ENCODE results near the gene APBA3. TPM values are rescaled to one million over a fixed set of nuclear protein-coding genes. Genes with fewer than 3 reads are reported as not detected.
A peak's percentile ranks its signal among the peaks of the same experiment; 100 is the strongest.

The APBA3 gene, protein sequence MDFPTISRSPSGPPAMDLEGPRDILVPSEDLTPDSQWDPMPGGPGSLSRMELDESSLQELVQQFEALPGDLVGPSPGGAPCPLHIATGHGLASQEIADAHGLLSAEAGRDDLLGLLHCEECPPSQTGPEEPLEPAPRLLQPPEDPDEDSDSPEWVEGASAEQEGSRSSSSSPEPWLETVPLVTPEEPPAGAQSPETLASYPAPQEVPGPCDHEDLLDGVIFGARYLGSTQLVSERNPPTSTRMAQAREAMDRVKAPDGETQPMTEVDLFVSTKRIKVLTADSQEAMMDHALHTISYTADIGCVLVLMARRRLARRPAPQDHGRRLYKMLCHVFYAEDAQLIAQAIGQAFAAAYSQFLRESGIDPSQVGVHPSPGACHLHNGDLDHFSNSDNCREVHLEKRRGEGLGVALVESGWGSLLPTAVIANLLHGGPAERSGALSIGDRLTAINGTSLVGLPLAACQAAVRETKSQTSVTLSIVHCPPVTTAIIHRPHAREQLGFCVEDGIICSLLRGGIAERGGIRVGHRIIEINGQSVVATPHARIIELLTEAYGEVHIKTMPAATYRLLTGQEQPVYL
- total RNA-seq (2014; rRNA removed; shearing (Covaris generic)), result 31.8 and 56.1 TPM in 2 replicates
- 16.6 and 17.2 TPM in 2 replicates for polyA plus RNA-seq (2016; fragmentation: Nextera tagmentation; extraction: Ambion mirVana)
- long read RNA-seq, transcript APBA3-201 (11 exons, 2,075 nt), result major isoform, 13 of 20 reads
- long read RNA-seq, partial matches to known transcripts, result 1 of 20 reads
- long read RNA-seq, other reads (novel, unspliced or antisense), result 6 of 20 reads

DNA sequence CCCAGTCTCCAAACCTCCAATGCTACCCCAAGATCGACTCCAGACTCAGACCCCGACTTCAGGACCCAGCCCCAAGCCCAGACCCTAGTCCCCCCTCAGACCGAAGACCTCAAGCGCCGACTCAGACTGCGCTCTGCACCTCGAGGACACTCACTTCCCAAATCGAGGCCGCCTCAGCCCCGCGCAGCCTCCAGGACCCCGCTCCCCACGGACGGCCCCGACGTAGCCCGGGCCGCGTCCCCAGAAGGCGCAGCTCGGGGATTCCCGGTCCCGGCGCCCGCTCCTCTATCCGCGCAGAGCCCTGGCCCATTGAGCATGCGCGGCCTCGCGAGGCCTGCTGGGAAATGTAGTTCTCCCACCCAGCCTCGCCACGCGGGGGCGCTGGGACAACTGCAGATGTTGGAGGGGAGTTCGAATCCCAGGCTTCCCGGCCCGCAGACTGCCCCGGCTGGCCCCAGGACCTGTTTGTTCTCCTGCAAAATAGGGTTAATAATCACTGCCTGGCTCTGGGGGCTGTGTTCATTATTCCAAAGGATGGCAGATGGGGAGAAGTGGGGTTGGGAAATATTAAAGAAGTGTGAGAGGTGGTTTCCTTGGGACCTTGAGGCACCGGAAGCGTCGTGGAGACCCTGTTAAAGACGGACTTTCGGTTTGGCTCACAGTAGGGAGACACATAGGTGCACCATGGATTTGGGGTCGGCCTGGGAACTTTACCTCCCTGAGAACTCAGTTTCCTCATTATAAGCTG lies at the start of gene APBA3:
APBA3 (minus strand) TSS at position 311 of the 748 bp plus-strand sequence. CDS start 1,428 bp downstream, outside the sequence.
- Histone ChIP-seq H3K4me1 (ENCODE audit: insufficient read depth) (peaks cover 3% of the 10 kb centered on the region), H3K27ac (ENCODE audit: low read depth) (peak within 1 kb of the TSS; percentile 73), H3K4me2 (peak within 1 kb of the TSS; percentile 93), H2AFZ (peak within 1 kb of the TSS; percentile 96), H3K79me2 (replicated peaks; ENCODE audit: insufficient read depth) (peaks cover 22% of the 10 kb centered on the region), H3K9me2 (ENCODE audit: insufficient read depth) (no peaks in the 10 kb centered on the region; the same call in 1 of the 2 replicates), H3K36me3 (ENCODE audit: insufficient read depth) (no peaks in the 10 kb centered on the region), H3F3A (replicated peaks; ENCODE audit: low read depth) (no peaks in the 10 kb centered on the region), H4K20me1 (replicated peaks; ENCODE audit: insufficient read depth) (no peaks in the 10 kb centered on the region), H3K4me3 (peak within 1 kb of the TSS; percentile 99), H3K27me3 (ENCODE audit: insufficient read depth) (no peaks in the 10 kb centered on the region)
- H3K9me3 Mint-ChIP-seq, result peaks cover 2% of the 10 kb centered on the region; the same call in 1 of the 3 replicates
- peak within 1 kb of the TSS; percentile 96 for H3K4me3 Mint-ChIP-seq
- peak within 1 kb of the TSS; percentile 97 for H3K27ac Mint-ChIP-seq
- DNase-seq (ENCODE audit: low spot score) (peak; percentile 94), ATAC-seq (peak; percentile 79)
- H3K36me3 Mint-ChIP-seq (ENCODE audit: low read depth), result peaks cover 4% of the 10 kb centered on the region; the same call in 2 of the 3 replicates
- peaks cover 4% of the 10 kb centered on the region for H3K4me1 Mint-ChIP-seq
- H3K27me3 Mint-ChIP-seq (ENCODE audit: insufficient read depth, low read depth, poor library complexity), result peaks cover 11% of the 10 kb centered on the region
- TF ChIP-seq, protein P1, sequence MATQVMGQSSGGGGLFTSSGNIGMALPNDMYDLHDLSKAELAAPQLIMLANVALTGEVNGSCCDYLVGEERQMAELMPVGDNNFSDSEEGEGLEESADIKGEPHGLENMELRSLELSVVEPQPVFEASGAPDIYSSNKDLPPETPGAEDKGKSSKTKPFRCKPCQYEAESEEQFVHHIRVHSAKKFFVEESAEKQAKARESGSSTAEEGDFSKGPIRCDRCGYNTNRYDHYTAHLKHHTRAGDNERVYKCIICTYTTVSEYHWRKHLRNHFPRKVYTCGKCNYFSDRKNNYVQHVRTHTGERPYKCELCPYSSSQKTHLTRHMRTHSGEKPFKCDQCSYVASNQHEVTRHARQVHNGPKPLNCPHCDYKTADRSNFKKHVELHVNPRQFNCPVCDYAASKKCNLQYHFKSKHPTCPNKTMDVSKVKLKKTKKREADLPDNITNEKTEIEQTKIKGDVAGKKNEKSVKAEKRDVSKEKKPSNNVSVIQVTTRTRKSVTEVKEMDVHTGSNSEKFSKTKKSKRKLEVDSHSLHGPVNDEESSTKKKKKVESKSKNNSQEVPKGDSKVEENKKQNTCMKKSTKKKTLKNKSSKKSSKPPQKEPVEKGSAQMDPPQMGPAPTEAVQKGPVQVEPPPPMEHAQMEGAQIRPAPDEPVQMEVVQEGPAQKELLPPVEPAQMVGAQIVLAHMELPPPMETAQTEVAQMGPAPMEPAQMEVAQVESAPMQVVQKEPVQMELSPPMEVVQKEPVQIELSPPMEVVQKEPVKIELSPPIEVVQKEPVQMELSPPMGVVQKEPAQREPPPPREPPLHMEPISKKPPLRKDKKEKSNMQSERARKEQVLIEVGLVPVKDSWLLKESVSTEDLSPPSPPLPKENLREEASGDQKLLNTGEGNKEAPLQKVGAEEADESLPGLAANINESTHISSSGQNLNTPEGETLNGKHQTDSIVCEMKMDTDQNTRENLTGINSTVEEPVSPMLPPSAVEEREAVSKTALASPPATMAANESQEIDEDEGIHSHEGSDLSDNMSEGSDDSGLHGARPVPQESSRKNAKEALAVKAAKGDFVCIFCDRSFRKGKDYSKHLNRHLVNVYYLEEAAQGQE (IDR thresholded peaks at IDR 0.05; ENCODE audit: unreplicated experiment), result no peak
- TF ChIP-seq JUNB (IDR thresholded peaks at IDR 0.05; ENCODE audit: unreplicated experiment) (no peak), CREB1 (CRISPR knock-in tag; IDR thresholded peaks at IDR 0.05; ENCODE audit: low read depth) (peak; percentile 50; the same call in 1 of the 2 replicates), ZNF331 (CRISPR knock-in tag; IDR thresholded peaks at IDR 0.05; ENCODE audit: low read depth) (no peak), EZH2 (IDR thresholded peaks at IDR 0.05; ENCODE audit: low read depth, unreplicated experiment) (no peak), STAT1 (IDR thresholded peaks at IDR 0.05; ENCODE audit: unreplicated experiment) (no peak), NANOG (IDR thresholded peaks at IDR 0.05; ENCODE audit: borderline replicate concordance) (no peak), POLR2AphosphoS5 (IDR thresholded peaks at IDR 0.05; ENCODE audit: low read depth) (peak; percentile 95)
- TF ChIP-seq, protein P2, sequence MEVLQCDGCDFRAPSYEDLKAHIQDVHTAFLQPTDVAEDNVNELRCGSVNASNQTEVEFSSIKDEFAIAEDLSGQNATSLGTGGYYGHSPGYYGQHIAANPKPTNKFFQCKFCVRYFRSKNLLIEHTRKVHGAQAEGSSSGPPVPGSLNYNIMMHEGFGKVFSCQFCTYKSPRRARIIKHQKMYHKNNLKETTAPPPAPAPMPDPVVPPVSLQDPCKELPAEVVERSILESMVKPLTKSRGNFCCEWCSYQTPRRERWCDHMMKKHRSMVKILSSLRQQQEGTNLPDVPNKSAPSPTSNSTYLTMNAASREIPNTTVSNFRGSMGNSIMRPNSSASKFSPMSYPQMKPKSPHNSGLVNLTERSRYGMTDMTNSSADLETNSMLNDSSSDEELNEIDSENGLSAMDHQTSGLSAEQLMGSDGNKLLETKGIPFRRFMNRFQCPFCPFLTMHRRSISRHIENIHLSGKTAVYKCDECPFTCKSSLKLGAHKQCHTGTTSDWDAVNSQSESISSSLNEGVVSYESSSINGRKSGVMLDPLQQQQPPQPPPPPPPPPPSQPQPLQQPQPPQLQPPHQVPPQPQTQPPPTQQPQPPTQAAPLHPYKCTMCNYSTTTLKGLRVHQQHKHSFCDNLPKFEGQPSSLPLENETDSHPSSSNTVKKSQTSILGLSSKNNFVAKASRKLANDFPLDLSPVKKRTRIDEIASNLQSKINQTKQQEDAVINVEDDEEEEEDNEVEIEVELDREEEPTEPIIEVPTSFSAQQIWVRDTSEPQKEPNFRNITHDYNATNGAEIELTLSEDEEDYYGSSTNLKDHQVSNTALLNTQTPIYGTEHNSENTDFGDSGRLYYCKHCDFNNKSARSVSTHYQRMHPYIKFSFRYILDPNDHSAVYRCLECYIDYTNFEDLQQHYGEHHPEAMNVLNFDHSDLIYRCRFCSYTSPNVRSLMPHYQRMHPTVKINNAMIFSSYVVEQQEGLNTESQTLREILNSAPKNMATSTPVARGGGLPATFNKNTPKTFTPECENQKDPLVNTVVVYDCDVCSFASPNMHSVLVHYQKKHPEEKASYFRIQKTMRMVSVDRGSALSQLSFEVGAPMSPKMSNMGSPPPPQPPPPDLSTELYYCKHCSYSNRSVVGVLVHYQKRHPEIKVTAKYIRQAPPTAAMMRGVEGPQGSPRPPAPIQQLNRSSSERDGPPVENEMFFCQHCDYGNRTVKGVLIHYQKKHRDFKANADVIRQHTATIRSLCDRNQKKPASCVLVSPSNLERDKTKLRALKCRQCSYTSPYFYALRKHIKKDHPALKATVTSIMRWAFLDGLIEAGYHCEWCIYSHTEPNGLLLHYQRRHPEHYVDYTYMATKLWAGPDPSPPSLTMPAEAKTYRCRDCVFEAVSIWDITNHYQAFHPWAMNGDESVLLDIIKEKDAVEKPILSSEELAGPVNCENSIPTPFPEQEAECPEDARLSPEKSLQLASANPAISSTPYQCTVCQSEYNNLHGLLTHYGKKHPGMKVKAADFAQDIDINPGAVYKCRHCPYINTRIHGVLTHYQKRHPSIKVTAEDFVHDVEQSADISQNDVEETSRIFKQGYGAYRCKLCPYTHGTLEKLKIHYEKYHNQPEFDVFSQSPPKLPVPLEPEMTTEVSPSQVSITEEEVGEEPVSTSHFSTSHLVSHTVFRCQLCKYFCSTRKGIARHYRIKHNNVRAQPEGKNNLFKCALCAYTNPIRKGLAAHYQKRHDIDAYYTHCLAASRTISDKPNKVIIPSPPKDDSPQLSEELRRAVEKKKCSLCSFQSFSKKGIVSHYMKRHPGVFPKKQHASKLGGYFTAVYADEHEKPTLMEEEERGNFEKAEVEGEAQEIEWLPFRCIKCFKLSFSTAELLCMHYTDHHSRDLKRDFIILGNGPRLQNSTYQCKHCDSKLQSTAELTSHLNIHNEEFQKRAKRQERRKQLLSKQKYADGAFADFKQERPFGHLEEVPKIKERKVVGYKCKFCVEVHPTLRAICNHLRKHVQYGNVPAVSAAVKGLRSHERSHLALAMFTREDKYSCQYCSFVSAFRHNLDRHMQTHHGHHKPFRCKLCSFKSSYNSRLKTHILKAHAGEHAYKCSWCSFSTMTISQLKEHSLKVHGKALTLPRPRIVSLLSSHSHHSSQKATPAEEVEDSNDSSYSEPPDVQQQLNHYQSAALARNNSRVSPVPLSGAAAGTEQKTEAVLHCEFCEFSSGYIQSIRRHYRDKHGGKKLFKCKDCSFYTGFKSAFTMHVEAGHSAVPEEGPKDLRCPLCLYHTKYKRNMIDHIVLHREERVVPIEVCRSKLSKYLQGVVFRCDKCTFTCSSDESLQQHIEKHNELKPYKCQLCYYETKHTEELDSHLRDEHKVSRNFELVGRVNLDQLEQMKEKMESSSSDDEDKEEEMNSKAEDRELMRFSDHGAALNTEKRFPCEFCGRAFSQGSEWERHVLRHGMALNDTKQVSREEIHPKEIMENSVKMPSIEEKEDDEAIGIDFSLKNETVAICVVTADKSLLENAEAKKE (CRISPR knock-in tag; IDR thresholded peaks at IDR 0.05), result no peak
- TF ChIP-seq, protein P3, sequence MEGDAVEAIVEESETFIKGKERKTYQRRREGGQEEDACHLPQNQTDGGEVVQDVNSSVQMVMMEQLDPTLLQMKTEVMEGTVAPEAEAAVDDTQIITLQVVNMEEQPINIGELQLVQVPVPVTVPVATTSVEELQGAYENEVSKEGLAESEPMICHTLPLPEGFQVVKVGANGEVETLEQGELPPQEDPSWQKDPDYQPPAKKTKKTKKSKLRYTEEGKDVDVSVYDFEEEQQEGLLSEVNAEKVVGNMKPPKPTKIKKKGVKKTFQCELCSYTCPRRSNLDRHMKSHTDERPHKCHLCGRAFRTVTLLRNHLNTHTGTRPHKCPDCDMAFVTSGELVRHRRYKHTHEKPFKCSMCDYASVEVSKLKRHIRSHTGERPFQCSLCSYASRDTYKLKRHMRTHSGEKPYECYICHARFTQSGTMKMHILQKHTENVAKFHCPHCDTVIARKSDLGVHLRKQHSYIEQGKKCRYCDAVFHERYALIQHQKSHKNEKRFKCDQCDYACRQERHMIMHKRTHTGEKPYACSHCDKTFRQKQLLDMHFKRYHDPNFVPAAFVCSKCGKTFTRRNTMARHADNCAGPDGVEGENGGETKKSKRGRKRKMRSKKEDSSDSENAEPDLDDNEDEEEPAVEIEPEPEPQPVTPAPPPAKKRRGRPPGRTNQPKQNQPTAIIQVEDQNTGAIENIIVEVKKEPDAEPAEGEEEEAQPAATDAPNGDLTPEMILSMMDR (conservative IDR thresholded peaks at IDR 0.05; ENCODE audit: low read depth in 2 of 2), result peak; percentile 58 to 79

Measured in GM23338 (cell line).